CD4-positive, alpha-beta T cell (primary cell): ENCODE measurements around the gene CGB3. TPM values are rescaled to one million over a fixed set of nuclear protein-coding genes. Genes with fewer than 3 reads are reported as not detected.

Experiments
- ATAC-seq: fragments of 200-7000 bp; cut with Tn5 transposase; one replicate; pipeline ENCODE4 v1.10.0; 2022; ENCODE audit warnings: mild to moderate bottlenecking; ENCODE audit not compliant: poor library complexity
- CTCF ChIA-PET: fragments of 350-600 bp; sonication (Branson Sonifier 250); formaldehyde crosslinking; loops from one replicate; lab custom pipeline; 2021; ENCODE audit warnings: antibody characterized with exemption, inconsistent platforms; lab: Charles Lee
- POLR2A ChIA-PET: fragments of 350-600 bp; sonication (Branson Sonifier 250); formaldehyde crosslinking; loops from one replicate; lab custom pipeline; 2021; ENCODE audit warnings: antibody characterized with exemption, inconsistent platforms; lab: Charles Lee
- DNase-seq, 14 experiments: peaks; one replicate each; pipeline ENCODE4 v3.0.0-alpha.2; 2013 to 2020; ENCODE audit warnings: mixed read lengths in 2 of 14
- H3K27ac ChIP-seq, 2 donors: one replicate each; pipeline versions ENCODE4 v1.5.1 to v1.7.0; 2013; ENCODE audit warnings: low read length in 2 of 2, low read depth in 1 of 2, mild to moderate bottlenecking in 1 of 2
- H3K27me3 ChIP-seq, 2 experiments: 1 replicate in 1 of 2; 2 replicates in 1 of 2; pipeline versions ENCODE4 v1.6.1 to v1.7.0; 2013; ENCODE audit warnings: low read length in 2 of 2, control low read depth in 1 of 2, mild to moderate bottlenecking in 1 of 2, moderate library complexity in 1 of 2; ENCODE audit not compliant: insufficient read depth in 2 of 2, control insufficient read depth in 1 of 2
- H3K36me3 ChIP-seq: one replicate; pipeline ENCODE4 v1.6.1; 2013; ENCODE audit warnings: low read length, control low read depth; ENCODE audit not compliant: insufficient read depth
- H3K4me1 ChIP-seq: one replicate; pipeline ENCODE4 v1.6.1; 2013; ENCODE audit warnings: low read length, control low read depth; ENCODE audit not compliant: insufficient read depth
- H3K4me3 ChIP-seq: one replicate; pipeline ENCODE4 v1.5.1; 2013; ENCODE audit warnings: mild to moderate bottlenecking, low read length, moderate library complexity
- H3K9me3 ChIP-seq, 2 experiments: 1 replicate in 1 of 2; 2 replicates in 1 of 2; pipeline versions ENCODE4 v1.6.1 to v1.7.0; 2013; ENCODE audit warnings: low read length in 2 of 2, mild to moderate bottlenecking in 2 of 2, control low read depth in 1 of 2, moderate library complexity in 1 of 2; ENCODE audit not compliant: control insufficient read depth in 1 of 2, insufficient read depth in 1 of 2
- H3K27ac Mint-ChIP-seq: one replicate; pipeline ENCODE4 v1.8.0; 2020; ENCODE audit warnings: mixed read lengths
- H3K27me3 Mint-ChIP-seq: one replicate; pipeline ENCODE4 v1.8.0; 2021; ENCODE audit warnings: mixed read lengths
- H3K36me3 Mint-ChIP-seq: one replicate; pipeline ENCODE4 v1.8.0; 2021; ENCODE audit warnings: low read depth, mixed read lengths
- H3K4me1 Mint-ChIP-seq: one replicate; pipeline ENCODE4 v1.8.0; 2021; ENCODE audit warnings: low read depth, mixed read lengths
- H3K4me3 Mint-ChIP-seq: one replicate; pipeline ENCODE4 v1.8.0; 2020; ENCODE audit warnings: mild to moderate bottlenecking, mixed read lengths
- H3K9me3 Mint-ChIP-seq: one replicate; pipeline ENCODE4 v1.8.0; 2020; ENCODE audit warnings: mixed read lengths
- CTCF ChIP-seq: fragments of 200-600 bp; IDR thresholded peaks from one replicate; pipeline ENCODE4 v1.8.0; 2022; ENCODE audit warnings: antibody characterized with exemption, mild to moderate bottlenecking
- intact Hi-C, 2 experiments: fragments of 100-400 bp; cut with DNase I in 1 of 2; cut with micrococcal nuclease in 1 of 2; formaldehyde crosslinking; loops; one replicate each; pipeline versions ENCODE4 v1.15.1 to v1.9.0; 2023 to 2025; cut with DNase I, micrococcal nuclease
- total RNA-seq, 174 experiments: library from RNA in 2 of 174; stranded (reverse) in 2 of 174; gene quantifications; one replicate each; pipeline ENCODE4 v1.2.3 and lab custom pipeline; 2021 to 2026

Gene CGB3
- total RNA-seq, 2 experiments from 2014 or later, result not detected

GRCh38 chr19:49004964-49005614, 19.0 kb downstream of the CGB3 start:
- ChIA-PET CTCF (no interaction called here), POLR2A (no interaction called here)
- H3K4me1 Mint-ChIP-seq, result no peaks in the 10 kb centered on the region
- no peak overlapping the region for H3K27ac Mint-ChIP-seq
- H3K4me3 Mint-ChIP-seq, result no peak overlapping the region
- no peak overlapping the region for H3K27ac ChIP-seq
- H3K27me3 ChIP-seq, result no peaks in the 10 kb centered on the region
- H3K9me3 Mint-ChIP-seq, result no peaks in the 10 kb centered on the region
- TF ChIP-seq CTCF, result no peak
- H3K4me3 ChIP-seq, result no peak overlapping the region
- no peak for ATAC-seq
- peaks cover 59% of the 10 kb centered on the region for H3K36me3 Mint-ChIP-seq
- peaks cover 49% of the 10 kb centered on the region for H3K36me3 ChIP-seq
- H3K9me3 ChIP-seq, result no peaks in the 10 kb centered on the region
- intact Hi-C loops, result no loop called here
- DNase-seq, result no peak
- no peaks in the 10 kb centered on the region for H3K4me1 ChIP-seq
- no peaks in the 10 kb centered on the region for H3K27me3 Mint-ChIP-seq

GRCh38 chr19:49004133-49004532, 20.0 kb downstream of the CGB3 start:
- H3K27me3 ChIP-seq, result no peaks in the 10 kb centered on the region
- no peak overlapping the region for H3K4me3 ChIP-seq
- H3K9me3 ChIP-seq, result no peaks in the 10 kb centered on the region
- no peak for TF ChIP-seq CTCF
- H3K27ac ChIP-seq, result no peak overlapping the region
- Mint-ChIP-seq H3K4me1 (peaks cover 6% of the 10 kb centered on the region), H3K4me3 (no peak overlapping the region), H3K27ac (no peak overlapping the region), H3K9me3 (no peaks in the 10 kb centered on the region), H3K36me3 (peaks cover 54% of the 10 kb centered on the region), H3K27me3 (no peaks in the 10 kb centered on the region)
- H3K4me1 ChIP-seq, result peaks cover 5% of the 10 kb centered on the region
- ATAC-seq (no peak), DNase-seq (no peak)
- intact Hi-C loops, result no loop called here
- H3K36me3 ChIP-seq, result peaks cover 42% of the 10 kb centered on the region
- POLR2A ChIA-PET, result no interaction called here
- CTCF ChIA-PET, result interaction anchor here (0.6 kb wide), 1 partner anchor 157 kb away, joined by 4 read pairs; no protein-coding TSS in a partner anchor

GRCh38 chr19:48999481-49000325, 24.4 kb downstream of the CGB3 start:
- H3K27ac ChIP-seq, result no peak overlapping the region
- H3K4me1 ChIP-seq, result peaks cover 13% of the 10 kb centered on the region
- ATAC-seq (peak; percentile 94), DNase-seq (peak; percentile 61 to 82 (median 68))
- no peak overlapping the region for H3K4me3 Mint-ChIP-seq
- no peak overlapping the region for H3K27ac Mint-ChIP-seq
- CTCF ChIA-PET, result interaction anchor here (0.6 to 1.5 kb wide), 13 partner anchors 12 to 480 kb away, joined by 3 to 7 read pairs (median 3); a partner anchor contains a TSS
- no peak overlapping the region for H3K4me3 ChIP-seq
- peaks cover 24% of the 10 kb centered on the region for H3K4me1 Mint-ChIP-seq
- H3K36me3 Mint-ChIP-seq, result peaks cover 27% of the 10 kb centered on the region
- intact Hi-C loops, result loop anchor here (1.0 to 10.0 kb wide), 6 partner anchors 83 to 635 kb away; partner anchors contain the start of genes SLC17A7 (in 1 of the 2), SYNGR4 (in 1 of the 2) and TMEM143 (in 1 of the 2)
- H3K9me3 ChIP-seq, result no peaks in the 10 kb centered on the region
- H3K27me3 ChIP-seq, result no peaks in the 10 kb centered on the region
- peaks cover 17% of the 10 kb centered on the region for H3K36me3 ChIP-seq
- POLR2A ChIA-PET, result interaction anchor here (1.0 to 1.1 kb wide), 2 partner anchors 18 to 29 kb away, joined by 3 to 4 read pairs; no protein-coding TSS in a partner anchor
- peak; percentile 63 for TF ChIP-seq CTCF
- no peaks in the 10 kb centered on the region for H3K27me3 Mint-ChIP-seq
- no peaks in the 10 kb centered on the region for H3K9me3 Mint-ChIP-seq
